HG02623 (cell line): Measurements from ENCODE around the gene ERVH48-1.
"Not testable (repeated sequence)": the region's sequence is repeated elsewhere in the genome, so short reads cannot be mapped to it uniquely, and the experiment has no call there.

Source experiments
- ATAC-seq: cut with Tn5 transposase; IDR thresholded peaks from one replicate; pipeline ENCODE4 v1.9.1; 2021; ENCODE audit warnings: moderate library complexity; ENCODE audit not compliant: unreplicated experiment

The ERVH48-1 gene

GRCh38 chr21:42939582-42940413 is 14.4 kb upstream of the ERVH48-1 start:
- ATAC-seq = no peak

- ATAC-seq = not testable (repeated sequence)
Measured at GRCh38 chr21:42938606-42938995, 13.2 kb upstream of the ERVH48-1 start.

- no peak for ATAC-seq
Measured at GRCh38 chr21:42937960-42938605, 12.7 kb upstream of the ERVH48-1 start.

- not testable (repeated sequence) for ATAC-seq
Measured at GRCh38 chr21:42937034-42937940, 11.9 kb upstream of the ERVH48-1 start.

- not testable (repeated sequence) for ATAC-seq
Measured at GRCh38 chr21:42936360-42936759, 10.9 kb upstream of the ERVH48-1 start.

GRCh38 chr21:42933973-42934372 is 8.5 kb upstream of the ERVH48-1 start:
- not testable (repeated sequence) for ATAC-seq

GRCh38 chr21:42933137-42933970 is 7.9 kb upstream of the ERVH48-1 start:
- not testable (repeated sequence) for ATAC-seq

- not testable (repeated sequence) for ATAC-seq
Measured at GRCh38 chr21:42932378-42933136, 7.1 kb upstream of the ERVH48-1 start.

- no peak for ATAC-seq
Measured at GRCh38 chr21:42931560-42932235, 6.3 kb upstream of the ERVH48-1 start.

GRCh38 chr21:42929969-42930368 is 4.5 kb upstream of the ERVH48-1 start:
- no peak for ATAC-seq

GRCh38 chr21:42927474-42928200 is 2.2 kb upstream of the ERVH48-1 start:
- ATAC-seq = not testable (repeated sequence)

- no peak for ATAC-seq
Measured at GRCh38 chr21:42924433-42924751, 1.0 kb downstream of the ERVH48-1 start.

GRCh38 chr21:42923553-42924432 is 1.6 kb downstream of the ERVH48-1 start:
- ATAC-seq = no peak

GRCh38 chr21:42922918-42923317 is 2.5 kb downstream of the ERVH48-1 start:
- no peak for ATAC-seq

- ATAC-seq = no peak
Measured at GRCh38 chr21:42921927-42922326, 3.5 kb downstream of the ERVH48-1 start.

GRCh38 chr21:42918291-42918690 is 7.1 kb downstream of the ERVH48-1 start:
- no peak for ATAC-seq

- ATAC-seq = no peak
Measured at GRCh38 chr21:42913476-42913875, 12.0 kb downstream of the ERVH48-1 start.

GRCh38 chr21:42911920-42912319 is 13.5 kb downstream of the ERVH48-1 start:
- not testable (repeated sequence) for ATAC-seq
